Liver (tissue), 3 donors: ENCODE measurements around the gene NEURL3.

ENCODE experiments used
- CTCF ChIP-seq: fragments of 150-350 bp; IDR thresholded peaks from 2 replicates; pipeline ENCODE4 v1.5.1; 2017; ENCODE audit warnings: improper control_type of control experiment, low read depth, low read length; ENCODE audit not compliant: missing input control
- EGR1 ChIP-seq, 2 donors: IDR thresholded peaks; 2 replicates each; pipeline ENCODE4 v1.6.1; 2016 to 2018; ENCODE audit warnings: antibody characterized with exemption in 2 of 2, low read depth in 2 of 2
- FOXA2 ChIP-seq: IDR thresholded peaks from 2 replicates; pipeline ENCODE4 v1.6.1; 2016; ENCODE audit warnings: antibody characterized with exemption
- MAX ChIP-seq: IDR thresholded peaks from 2 replicates; pipeline ENCODE4 v1.6.1; 2016; ENCODE audit warnings: antibody characterized with exemption
- SP1 ChIP-seq: IDR thresholded peaks from 2 replicates; pipeline ENCODE4 v1.6.1; 2018; ENCODE audit warnings: antibody characterized with exemption, mild to moderate bottlenecking
- donor health status: healthy.
- donor health status: healthy.

- TF ChIP-seq CTCF (peak; percentile 60), SP1 (no peak), MAX (no peak), FOXA2 (no peak), EGR1 (IDR thresholded peaks at IDR 0.05; ENCODE audit: low read depth in 2 of 2) (no peak)
Measured at GRCh38 chr2:96470636-96471035, 34.5 kb downstream of the NEURL3 start.
